ENCODE data around the gene FFAR4. TPM values are rescaled to one million over a fixed set of nuclear protein-coding genes. Genes with fewer than 3 reads are reported as not detected.

FFAR4 gene
- not detected for total RNA-seq

DNA sequence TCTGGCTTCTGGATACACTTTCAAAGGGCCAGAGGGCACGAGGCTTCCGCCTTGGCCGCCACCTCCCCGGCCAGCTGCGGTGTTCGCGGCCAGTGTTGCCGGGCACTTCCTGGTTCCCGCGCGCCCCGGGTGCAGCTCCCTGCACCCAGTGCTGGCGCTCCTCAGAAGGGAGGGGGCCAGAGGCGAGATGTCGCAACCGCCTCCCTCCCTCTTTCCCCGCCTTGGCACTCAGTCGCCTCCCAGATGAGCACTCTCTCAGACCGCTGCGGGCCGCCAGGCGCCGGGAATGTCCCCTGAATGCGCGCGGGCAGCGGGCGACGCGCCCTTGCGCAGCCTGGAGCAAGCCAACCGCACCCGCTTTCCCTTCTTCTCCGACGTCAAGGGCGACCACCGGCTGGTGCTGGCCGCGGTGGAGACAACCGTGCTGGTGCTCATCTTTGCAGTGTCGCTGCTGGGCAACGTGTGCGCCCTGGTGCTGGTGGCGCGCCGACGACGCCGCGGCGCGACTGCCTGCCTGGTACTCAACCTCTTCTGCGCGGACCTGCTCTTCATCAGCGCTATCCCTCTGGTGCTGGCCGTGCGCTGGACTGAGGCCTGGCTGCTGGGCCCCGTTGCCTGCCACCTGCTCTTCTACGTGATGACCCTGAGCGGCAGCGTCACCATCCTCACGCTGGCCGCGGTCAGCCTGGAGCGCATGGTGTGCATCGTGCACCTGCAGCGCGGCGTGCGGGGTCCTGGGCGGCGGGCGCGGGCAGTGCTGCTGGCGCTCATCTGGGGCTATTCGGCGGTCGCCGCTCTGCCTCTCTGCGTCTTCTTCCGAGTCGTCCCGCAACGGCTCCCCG, at the start of gene FFAR4:
TSS of gene FFAR4 (plus strand) at position 231 of the 842 bp plus-strand sequence. CDS start at position 287, 56 bp downstream.

DNA sequence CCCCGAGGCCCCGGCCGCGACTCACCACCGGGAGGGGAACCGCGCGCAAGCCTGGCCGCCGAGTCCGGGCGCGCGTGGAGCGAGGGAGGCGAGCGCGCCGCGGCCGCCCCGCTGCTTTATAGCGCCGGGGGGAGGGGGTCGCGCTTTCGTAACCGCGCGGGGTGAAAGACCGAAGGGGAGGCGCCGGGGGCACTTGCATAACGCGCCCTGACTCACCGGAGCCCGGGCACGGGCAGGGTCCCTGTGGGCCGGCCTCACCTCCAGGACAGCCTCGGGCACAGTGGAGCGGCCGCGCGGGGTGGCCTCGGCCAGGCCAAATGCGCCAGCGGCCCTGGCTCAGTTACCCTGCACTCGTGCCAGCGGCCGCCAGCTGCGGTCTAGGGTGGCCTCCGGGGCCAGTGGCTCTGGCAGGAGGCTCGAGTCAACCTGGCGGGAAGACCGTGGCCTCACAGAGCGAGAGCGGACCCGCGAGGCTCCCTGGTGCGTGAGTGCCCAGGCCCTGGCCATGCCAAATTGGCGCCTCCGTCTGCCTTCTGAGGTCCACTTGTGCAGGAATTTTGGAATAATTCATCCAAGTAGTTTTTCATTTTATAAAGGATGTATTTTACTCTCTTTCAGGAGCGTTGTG, 34.8 kb downstream of the FFAR4 start, which contains the start of gene RBP4:
TSS of gene RBP4 (minus strand) at position 90 of the 628 bp plus-strand sequence. CDS start 207 bp downstream, outside the sequence.

DNA sequence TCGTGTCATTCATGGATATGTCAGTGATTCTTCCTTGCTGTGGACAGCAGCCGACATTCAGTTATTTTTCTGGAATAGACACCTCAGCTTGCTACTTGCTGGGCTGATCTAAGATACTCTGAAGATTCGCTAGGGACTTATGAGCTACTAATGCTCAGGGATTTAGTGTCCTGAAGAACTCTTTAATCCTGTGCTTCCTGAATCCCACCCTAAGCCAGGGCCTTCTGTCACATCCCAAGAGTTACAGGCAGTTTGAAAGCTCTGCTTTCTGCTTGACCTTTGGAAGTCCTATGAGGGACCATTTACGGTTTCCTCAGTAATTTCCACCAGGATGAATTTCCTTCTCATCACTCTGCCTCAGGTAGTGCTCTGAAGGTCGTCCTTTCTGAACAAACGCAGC, 45.8 kb downstream of the FFAR4 start, which contains the start of gene PDE6C:
TSS of gene PDE6C (plus strand) at position 227 of the 400 bp plus-strand sequence. CDS start 189 bp downstream, outside the sequence.

Other genes starting within 250 kb of the FFAR4 start
- 10 to 100 TPM; 27.2 to 32.6 TPM for gene MYOF, start 84.3 kb upstream of the FFAR4 start, total RNA-seq
- gene CEP55, start 70.1 kb upstream of the FFAR4 start, total RNA-seq = 10 to 100 TPM; 28.9 to 61.9 TPM
- gene RBP4, start 34.6 kb downstream of the FFAR4 start, total RNA-seq = not detected
- not detected for gene PDE6C, start 45.9 kb downstream of the FFAR4 start, total RNA-seq
- 10 to 100 TPM in 1 of 2 donors, 1 to 10 TPM in 1; 5.2 to 20.6 TPM for gene FRA10AC1, start 135.9 kb downstream of the FFAR4 start, total RNA-seq
- under 1 TPM in 1 of 2 donors, not detected in 1; under 0.01 TPM for gene LGI1, start 191.3 kb downstream of the FFAR4 start, total RNA-seq